Naive B cell (primary cell): Measurements from ENCODE around the gene MAPK11. TPM values are rescaled to one million over a fixed set of nuclear protein-coding genes. Genes with fewer than 3 reads are reported as not detected.

Experiments used
- ATAC-seq, 2 donors: fragments of 150-1000 bp; cut with Tn5 transposase; 2 replicates each; pipeline ENCODE4 v1.10.0; 2021; ENCODE audit warnings: low read depth in 2 of 2, mild to moderate bottlenecking in 2 of 2, moderate library complexity in 2 of 2
- DNase-seq: peaks from one replicate; pipeline ENCODE4 v3.0.0; 2022
- H3K27ac Mint-ChIP-seq, 6 donors: one replicate each; pipeline ENCODE4 v1.8.0; 2020 to 2022; ENCODE audit warnings: mild to moderate bottlenecking in 6 of 6, mixed read lengths in 6 of 6, moderate library complexity in 5 of 6, inconsistent platforms in 2 of 6
- H3K27me3 Mint-ChIP-seq, 3 donors: one replicate each; pipeline ENCODE4 v1.8.0; 2021 to 2022; ENCODE audit warnings: mixed read lengths in 3 of 3, mild to moderate bottlenecking in 1 of 3
- H3K36me3 Mint-ChIP-seq, 2 donors: one replicate each; pipeline ENCODE4 v1.8.0; 2020 to 2022; ENCODE audit warnings: mixed read lengths in 2 of 2, inconsistent platforms in 1 of 2, mild to moderate bottlenecking in 1 of 2
- H3K4me1 Mint-ChIP-seq, 3 donors: one replicate each; pipeline ENCODE4 v1.8.0; 2020 to 2022; ENCODE audit warnings: mixed read lengths in 3 of 3, inconsistent platforms in 1 of 3, mild to moderate bottlenecking in 1 of 3, moderate library complexity in 1 of 3
- H3K4me3 Mint-ChIP-seq, 8 donors: one replicate each; pipeline ENCODE4 v1.8.0; 2020 to 2022; ENCODE audit warnings: mild to moderate bottlenecking in 8 of 8, mixed read lengths in 8 of 8, moderate library complexity in 8 of 8, inconsistent platforms in 2 of 8
- H3K9me3 Mint-ChIP-seq, 7 donors: one replicate each; pipeline ENCODE4 v1.8.0; 2020 to 2022; ENCODE audit warnings: mixed read lengths in 7 of 7, mild to moderate bottlenecking in 5 of 7, inconsistent platforms in 2 of 7, moderate library complexity in 1 of 7
- polyA plus RNA-seq, 6 donors: library from polyadenylated mRNA; unstranded; fragments of 300-500 nt; fragmentation: Illumina TruSeq; gene quantifications; one replicate each; pipeline ENCODE4 v1.2.3, GENCODE V29; 2021; ENCODE audit warnings: low read depth in 6 of 6

The MAPK11 gene
- polyA plus RNA-seq, 6 donors from 2014 or later: 0.17 to 0.21 (median 0.19) TPM; not detected in 3

GRCh38 chr22:50264946-50265669, 5.1 kb downstream of the MAPK11 start:
- peaks cover 10 to 29% (median 29%) of the 10 kb centered on the region in 3 donors for H3K4me1 Mint-ChIP-seq
- peak overlapping the region in 1 of 6 donors; percentile 51 for H3K27ac Mint-ChIP-seq
- ATAC-seq (no peak), DNase-seq (no peak)
- no peaks in the 10 kb centered on the region for H3K36me3 Mint-ChIP-seq
- H3K27me3 Mint-ChIP-seq: peaks cover 0 to 49% (median 9%) of the 10 kb centered on the region in 3 donors
- no peaks in the 10 kb centered on the region for H3K9me3 Mint-ChIP-seq
- H3K4me3 Mint-ChIP-seq: peak overlapping the region in 2 of 8 donors; percentile 49 to 62

GRCh38 chr22:50264104-50264745, 6.0 kb downstream of the MAPK11 start:
- H3K4me1 Mint-ChIP-seq: peaks cover 10 to 26% (median 23%) of the 10 kb centered on the region in 3 donors
- peaks cover 0 to 50% (median 9%) of the 10 kb centered on the region in 3 donors for H3K27me3 Mint-ChIP-seq
- H3K9me3 Mint-ChIP-seq: no peaks in the 10 kb centered on the region
- no peak for DNase-seq
- H3K27ac Mint-ChIP-seq: no peak overlapping the region
- peak overlapping the region in 1 of 8 donors; percentile 24 for H3K4me3 Mint-ChIP-seq
- ATAC-seq: no peak
- no peaks in the 10 kb centered on the region for H3K36me3 Mint-ChIP-seq

- no peak for DNase-seq
- no peaks in the 10 kb centered on the region for H3K36me3 Mint-ChIP-seq
- no peak for ATAC-seq
- H3K4me3 Mint-ChIP-seq: peak overlapping the region in 2 of 8 donors; percentile 21 to 78
- H3K27ac Mint-ChIP-seq: no peak overlapping the region
- H3K4me1 Mint-ChIP-seq: peaks cover 6 to 16% (median 15%) of the 10 kb centered on the region in 3 donors
- H3K9me3 Mint-ChIP-seq: no peaks in the 10 kb centered on the region
- peaks cover 0 to 50% (median 9%) of the 10 kb centered on the region in 3 donors for H3K27me3 Mint-ChIP-seq
Measured at GRCh38 chr22:50262973-50263617, 7.1 kb downstream of the MAPK11 start.

DNA sequence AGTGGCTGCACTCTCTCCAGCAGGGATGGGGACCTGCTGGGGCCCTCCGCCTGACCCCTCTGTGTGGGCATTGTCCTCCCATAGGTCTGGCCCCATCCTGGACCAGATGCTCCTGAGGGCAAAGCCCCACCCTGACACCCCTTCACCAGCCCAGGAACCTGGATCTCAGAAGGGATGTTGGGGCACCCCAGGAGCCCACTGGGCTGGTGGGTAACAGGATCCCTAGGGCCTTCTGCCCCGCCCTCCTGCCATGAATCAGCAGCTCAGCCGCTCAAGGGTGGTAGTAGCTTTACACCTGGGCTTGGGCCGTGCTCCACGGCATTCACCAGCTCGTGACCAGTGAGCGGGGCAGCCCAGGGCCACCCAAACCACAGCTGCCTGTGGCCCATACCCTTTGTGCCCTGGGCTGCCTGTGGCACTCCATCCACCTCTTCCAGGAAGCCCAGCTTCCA, 7.7 kb downstream of the MAPK11 start:
- Mint-ChIP-seq H3K4me1 (peaks cover 6 to 15% (median 14%) of the 10 kb centered on the region in 3 donors), H3K9me3 (no peaks in the 10 kb centered on the region), H3K36me3 (no peaks in the 10 kb centered on the region), H3K27ac (peak overlapping the region in 1 of 6 donors; percentile 29), H3K4me3 (peak overlapping the region; percentile 45 to 83 (median 68)), H3K27me3 (peaks cover 0 to 51% (median 9%) of the 10 kb centered on the region in 3 donors)
- ATAC-seq: peak; percentile 41 to 51
- no peak for DNase-seq

DNA sequence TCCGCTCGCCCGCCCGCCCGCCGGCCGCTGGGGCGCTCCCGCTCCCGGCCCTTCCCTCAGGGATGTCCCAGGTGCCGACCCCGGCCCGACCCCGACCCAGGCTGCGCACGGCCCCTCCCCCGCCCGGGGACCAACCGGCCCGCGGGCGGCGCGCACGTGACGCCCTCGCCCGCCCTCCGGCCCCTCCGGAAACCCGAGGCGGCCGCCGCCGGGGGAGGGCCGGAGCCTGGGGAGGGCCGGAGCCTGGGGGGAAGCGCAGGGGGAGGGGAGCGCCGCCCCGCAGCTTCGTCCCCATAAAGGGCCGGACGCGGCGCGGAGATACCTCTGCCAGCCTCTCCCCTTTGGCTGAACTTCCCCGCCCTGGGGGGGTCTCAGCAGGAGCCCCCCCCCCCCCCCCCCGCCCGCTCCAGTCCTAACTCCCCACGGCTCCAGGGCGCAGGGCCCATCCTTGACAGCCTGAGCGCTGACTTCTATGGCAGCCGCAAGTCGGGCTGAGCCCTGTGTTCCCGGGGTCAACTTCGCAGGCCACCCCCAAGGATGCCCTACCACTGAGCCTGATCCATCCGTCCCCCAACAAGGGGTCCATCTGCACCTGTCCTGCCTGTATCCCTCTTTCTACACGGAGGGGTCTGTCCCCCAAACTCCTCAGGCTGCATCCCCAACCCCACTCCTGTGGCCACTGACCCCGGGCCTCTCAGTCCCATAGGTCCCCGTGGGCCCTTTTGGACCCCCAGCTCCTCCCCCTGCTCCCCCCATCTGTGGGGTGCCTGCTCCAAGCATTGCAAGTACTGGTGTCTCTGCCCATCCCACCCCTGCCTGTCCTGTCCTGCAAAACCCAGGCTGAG, 8.3 kb downstream of the MAPK11 start, which contains the start of gene MAPK12:
TSS of gene MAPK12 (minus strand) at position 69 of the 845 bp plus-strand sequence. CDS start 174 bp downstream, outside the sequence.
- DNase-seq: no peak
- Mint-ChIP-seq H3K27ac (peak within 1 kb of the TSS in 1 of 6 donors; percentile 29), H3K27me3 (peaks cover 0 to 51% (median 9%) of the 10 kb centered on the region in 3 donors), H3K4me1 (peaks cover 6 to 15% (median 14%) of the 10 kb centered on the region in 3 donors), H3K9me3 (no peaks in the 10 kb centered on the region), H3K36me3 (no peaks in the 10 kb centered on the region), H3K4me3 (peak within 1 kb of the TSS; percentile 45 to 83 (median 68))
- ATAC-seq: peak in 1 of 2 donors; percentile 3

- Mint-ChIP-seq H3K9me3 (no peaks in the 10 kb centered on the region), H3K27me3 (peaks cover 0 to 47% (median 9%) of the 10 kb centered on the region in 3 donors), H3K4me1 (peaks cover 6 to 15% (median 14%) of the 10 kb centered on the region in 3 donors), H3K27ac (no peak overlapping the region), H3K4me3 (peak overlapping the region in 2 of 8 donors; percentile 27 to 50), H3K36me3 (no peaks in the 10 kb centered on the region)
- no peak for DNase-seq
- ATAC-seq: peak; percentile 35 to 36
Measured at GRCh38 chr22:50260801-50261614, 9.2 kb downstream of the MAPK11 start.

DNA sequence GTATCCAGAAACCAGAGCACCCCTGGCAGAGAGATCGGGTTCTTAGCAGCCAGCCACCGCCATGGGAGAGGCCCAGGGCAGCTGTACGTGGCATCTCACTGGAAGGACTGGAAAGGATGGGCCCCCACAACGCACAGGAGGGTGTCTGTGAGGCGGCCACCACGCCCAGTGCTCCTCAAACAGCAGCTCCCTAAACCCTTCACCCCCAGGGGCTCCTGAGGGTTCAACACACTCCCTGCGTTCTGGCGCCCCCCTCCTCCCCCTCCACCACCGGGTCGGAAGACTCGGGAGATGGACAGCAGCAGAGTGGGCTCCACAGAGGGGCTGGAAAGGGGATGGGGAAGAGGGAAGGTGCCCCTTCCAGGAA, 9.8 kb downstream of the MAPK11 start:
- no peaks in the 10 kb centered on the region for H3K36me3 Mint-ChIP-seq
- H3K27ac Mint-ChIP-seq: no peak overlapping the region

DNA sequence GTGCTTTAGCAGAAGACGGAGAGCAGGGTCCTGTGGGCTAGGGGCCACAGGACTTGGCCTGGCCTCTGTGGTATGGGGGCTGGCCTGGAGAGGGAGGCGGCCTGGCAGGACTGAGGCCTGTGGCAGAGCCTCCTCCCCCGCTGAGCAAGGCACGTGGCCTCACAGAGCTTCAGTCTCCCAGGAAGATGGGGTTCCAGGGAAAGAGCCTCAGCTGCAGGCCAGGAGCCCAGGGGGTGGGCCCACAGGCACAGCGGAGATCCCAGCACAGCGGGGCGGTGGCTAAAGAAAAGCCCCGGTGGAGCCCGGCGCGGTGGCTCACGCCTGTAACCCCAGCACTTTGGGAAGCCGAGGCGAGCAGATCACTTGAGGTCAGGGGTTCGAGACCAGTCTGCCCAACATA, 10.9 kb downstream of the MAPK11 start:
- Mint-ChIP-seq H3K27me3 (peaks cover 0 to 42% (median 9%) of the 10 kb centered on the region in 3 donors), H3K4me1 (peaks cover 6 to 14% (median 11%) of the 10 kb centered on the region in 3 donors), H3K9me3 (no peaks in the 10 kb centered on the region), H3K27ac (no peak overlapping the region), H3K36me3 (no peaks in the 10 kb centered on the region), H3K4me3 (peak overlapping the region in 3 of 8 donors; percentile 15 to 44 (median 40))
- DNase-seq (no peak), ATAC-seq (no peak)

More for the DNA sequence above, 9.8 kb downstream of the MAPK11 start:
- peak overlapping the region in 4 of 8 donors; percentile 15 to 50 (median 28) for H3K4me3 Mint-ChIP-seq
- DNase-seq: no peak
- peaks cover 0 to 45% (median 9%) of the 10 kb centered on the region in 3 donors for H3K27me3 Mint-ChIP-seq
- ATAC-seq: no peak
- H3K4me1 Mint-ChIP-seq: peaks cover 6 to 15% (median 14%) of the 10 kb centered on the region in 3 donors
- H3K9me3 Mint-ChIP-seq: no peaks in the 10 kb centered on the region

GRCh38 chr22:50258361-50259292, 11.6 kb downstream of the MAPK11 start:
- peak; percentile 26 to 34 for ATAC-seq
- DNase-seq: no peak
- Mint-ChIP-seq H3K27me3 (peaks cover 0 to 35% (median 9%) of the 10 kb centered on the region in 3 donors), H3K36me3 (no peaks in the 10 kb centered on the region), H3K9me3 (no peaks in the 10 kb centered on the region), H3K4me1 (peaks cover 6 to 14% (median 11%) of the 10 kb centered on the region in 3 donors), H3K4me3 (peak overlapping the region in 3 of 8 donors; percentile 15 to 32 (median 24)), H3K27ac (no peak overlapping the region)

- ATAC-seq: no peak
- DNase-seq: no peak
- Mint-ChIP-seq H3K36me3 (no peaks in the 10 kb centered on the region), H3K4me1 (peaks cover 6 to 9% (median 9%) of the 10 kb centered on the region in 3 donors), H3K27me3 (peaks cover 0 to 26% (median 9%) of the 10 kb centered on the region in 3 donors), H3K4me3 (no peak overlapping the region), H3K9me3 (no peaks in the 10 kb centered on the region), H3K27ac (peak overlapping the region in 2 of 6 donors; percentile 15 to 16)
Measured at GRCh38 chr22:50257451-50258360, 12.5 kb downstream of the MAPK11 start.
